NCI-H2171 treated with DMSO at 0.1 percent for 48 hours (cell line): Measurements from ENCODE around the gene ECHDC3.
"Not testable (repeated sequence)": the region's sequence is repeated elsewhere in the genome, so short reads cannot be mapped to it uniquely, and the experiment has no call there.

ENCODE experiments used
- DNase-seq: peaks from one replicate; lab custom pipeline; 2025; lab: John Stamatoyannopoulos, UW

ECHDC3 gene

GRCh38 chr10:11715815-11716494 is 26.2 kb upstream of the ECHDC3 start:
- DNase-seq: no peak

GRCh38 chr10:11716686-11717085 is 25.5 kb upstream of the ECHDC3 start:
- DNase-seq: no peak

GRCh38 chr10:11719496-11720259 is 22.5 kb upstream of the ECHDC3 start:
- DNase-seq: no peak

- DNase-seq: no peak
Measured at GRCh38 chr10:11720260-11720741, 21.9 kb upstream of the ECHDC3 start.

GRCh38 chr10:11721806-11722205 is 20.4 kb upstream of the ECHDC3 start:
- no peak for DNase-seq

GRCh38 chr10:11723359-11723758 is 18.8 kb upstream of the ECHDC3 start:
- DNase-seq: no peak

- peak; percentile 12 for DNase-seq
Measured at GRCh38 chr10:11724938-11725776, 17.0 kb upstream of the ECHDC3 start.

GRCh38 chr10:11725912-11726311 is 16.3 kb upstream of the ECHDC3 start:
- DNase-seq: no peak

- DNase-seq: no peak
Measured at GRCh38 chr10:11727563-11727962, 14.6 kb upstream of the ECHDC3 start.

- no peak for DNase-seq
Measured at GRCh38 chr10:11728353-11728752, 13.8 kb upstream of the ECHDC3 start.

- no peak for DNase-seq
Measured at GRCh38 chr10:11729790-11730315, 12.3 kb upstream of the ECHDC3 start.

GRCh38 chr10:11730779-11731178 is 11.4 kb upstream of the ECHDC3 start:
- no peak for DNase-seq

GRCh38 chr10:11736767-11737166 is 5.4 kb upstream of the ECHDC3 start:
- DNase-seq: not testable (repeated sequence)

- peak; percentile 18 for DNase-seq
Measured at GRCh38 chr10:11737258-11738032, 4.7 kb upstream of the ECHDC3 start.

- no peak for DNase-seq
Measured at GRCh38 chr10:11740907-11741306, 1.3 kb upstream of the ECHDC3 start.

- no peak for DNase-seq
Measured at GRCh38 chr10:11741608-11742007, 574 bp upstream of the ECHDC3 start.

GRCh38 chr10:11742779-11743298 is 657 bp downstream of the ECHDC3 start:
- no peak for DNase-seq

GRCh38 chr10:11743461-11744338 is 1.5 kb downstream of the ECHDC3 start:
- no peak for DNase-seq

- no peak for DNase-seq
Measured at GRCh38 chr10:11745045-11745444, 2.9 kb downstream of the ECHDC3 start.

GRCh38 chr10:11746883-11747539 is 4.8 kb downstream of the ECHDC3 start:
- no peak for DNase-seq
